Activated naive CD4-positive, alpha-beta T cell (primary cell): ENCODE data around the gene TNPO3.

Experiments used
- DNase-seq, 4 experiments: peaks; one replicate each; lab custom pipeline; 2025; lab: John Stamatoyannopoulos, UW

TNPO3 gene

DNA sequence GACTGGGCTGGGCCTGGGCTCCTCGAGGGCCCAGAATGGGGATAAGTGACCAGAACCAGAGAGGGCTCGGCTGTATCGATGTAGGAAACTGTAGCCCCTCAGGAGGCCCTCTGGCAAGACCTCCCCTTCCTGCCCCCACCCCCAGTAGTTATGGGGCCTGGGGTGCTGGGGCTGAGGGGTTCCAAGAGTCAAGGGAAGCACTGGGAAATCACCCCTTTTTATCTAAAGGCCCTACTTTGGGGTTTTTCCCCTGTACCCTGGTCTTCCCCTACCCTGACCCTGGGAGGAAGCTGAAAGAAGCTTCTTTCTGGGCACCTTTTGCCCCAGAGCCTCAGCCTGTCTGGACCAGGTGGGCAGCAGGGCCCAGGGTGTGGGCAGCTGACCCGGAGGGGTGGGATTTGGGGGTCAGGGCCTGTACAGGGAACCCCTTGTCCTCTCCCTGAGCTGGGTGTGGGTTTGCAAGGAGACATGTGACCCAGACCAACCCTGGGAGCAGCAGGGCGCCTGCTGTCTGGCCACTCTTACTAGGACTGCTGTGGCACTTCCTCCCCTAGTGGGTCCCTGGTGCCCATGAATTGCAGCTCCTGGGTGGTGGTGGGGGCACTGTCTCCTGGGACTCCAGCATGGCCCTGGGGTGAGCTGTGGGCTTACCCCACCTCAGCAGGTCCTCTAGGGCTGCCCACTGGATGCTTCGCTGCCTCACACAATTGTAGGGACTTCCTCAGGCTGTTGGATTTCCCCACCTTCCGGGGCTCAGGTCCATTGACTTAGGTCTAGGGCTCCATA is 115.6 kb downstream of the TNPO3 start:
- no peak for DNase-seq

- DNase-seq: no peak
Measured at GRCh38 chr7:128938544-128939074, 116.3 kb downstream of the TNPO3 start.

DNA sequence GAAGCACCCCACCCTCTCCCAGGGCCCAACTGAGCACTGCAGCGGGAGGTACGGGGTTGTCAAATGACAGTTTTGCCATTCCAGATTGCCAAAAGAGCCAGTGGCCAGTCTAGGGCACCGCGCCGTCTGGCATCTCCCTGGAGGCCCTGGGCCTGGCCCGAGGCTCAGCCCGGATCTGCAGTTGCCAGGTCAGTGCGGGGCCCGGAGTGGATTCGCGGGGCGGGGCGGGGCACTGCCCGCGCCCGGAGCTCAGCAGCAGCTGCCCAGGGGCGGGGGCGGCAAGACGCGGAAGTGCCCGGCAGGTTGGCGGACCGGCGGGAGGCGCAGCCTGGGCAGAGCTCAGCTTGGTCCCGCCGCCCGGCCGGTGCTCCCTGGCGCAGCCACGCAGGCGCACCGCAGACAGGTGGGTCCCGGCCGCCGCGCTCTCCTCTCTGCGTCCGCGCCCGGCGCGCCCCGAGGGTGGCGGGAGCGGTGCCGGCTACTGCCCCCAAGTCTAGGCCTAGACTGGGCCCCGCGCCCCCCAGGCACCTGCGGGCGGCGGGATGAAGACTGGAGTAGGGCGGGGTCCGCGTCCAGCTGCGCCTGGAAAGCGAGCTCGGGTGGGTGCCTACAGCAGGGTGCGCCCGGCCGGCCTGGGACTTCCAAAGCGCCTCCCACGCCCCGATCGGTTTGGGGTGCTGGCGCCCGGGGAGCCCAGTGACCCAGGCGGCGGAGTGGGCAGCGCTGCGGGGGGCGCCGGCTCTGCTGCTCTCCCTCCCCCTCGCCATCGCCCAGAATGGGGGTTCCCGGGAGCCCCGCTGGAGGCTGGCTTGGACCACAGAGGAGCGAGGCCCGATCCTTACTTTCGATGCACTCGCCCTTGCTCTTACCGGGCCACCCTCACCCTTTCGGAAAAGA is 117.0 kb downstream of the TNPO3 start, which contains the start of gene IRF5:
IRF5 (plus strand) TSS at position 281 of the 897 bp plus-strand sequence. CDS start 4,155 bp downstream, outside the sequence.
- no peak for DNase-seq

GRCh38 chr7:128937271-128937646 is 117.7 kb downstream of the TNPO3 start:
- no peak for DNase-seq

DNA sequence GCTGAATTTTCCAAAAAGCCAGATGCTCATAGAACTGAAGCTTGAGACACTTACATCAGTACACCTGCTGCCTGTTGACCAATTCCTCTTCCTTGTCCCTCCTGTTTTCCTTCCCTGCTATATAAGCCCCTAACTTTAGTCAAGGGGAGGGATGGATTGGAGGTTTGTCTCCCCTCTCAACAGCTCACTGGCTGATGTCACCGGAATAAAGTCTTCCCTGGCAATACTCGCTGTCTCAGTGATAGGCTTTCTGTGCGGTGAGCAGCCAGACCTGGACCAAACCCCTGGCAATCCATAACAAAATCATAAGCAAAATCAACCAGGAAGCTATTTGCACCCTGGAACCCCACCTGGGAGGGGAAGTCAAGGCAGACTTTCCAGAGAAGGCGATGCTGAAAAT is 118.1 kb downstream of the TNPO3 start:
- DNase-seq: no peak

GRCh38 chr7:128935342-128935730 is 119.6 kb downstream of the TNPO3 start:
- no peak for DNase-seq

DNA sequence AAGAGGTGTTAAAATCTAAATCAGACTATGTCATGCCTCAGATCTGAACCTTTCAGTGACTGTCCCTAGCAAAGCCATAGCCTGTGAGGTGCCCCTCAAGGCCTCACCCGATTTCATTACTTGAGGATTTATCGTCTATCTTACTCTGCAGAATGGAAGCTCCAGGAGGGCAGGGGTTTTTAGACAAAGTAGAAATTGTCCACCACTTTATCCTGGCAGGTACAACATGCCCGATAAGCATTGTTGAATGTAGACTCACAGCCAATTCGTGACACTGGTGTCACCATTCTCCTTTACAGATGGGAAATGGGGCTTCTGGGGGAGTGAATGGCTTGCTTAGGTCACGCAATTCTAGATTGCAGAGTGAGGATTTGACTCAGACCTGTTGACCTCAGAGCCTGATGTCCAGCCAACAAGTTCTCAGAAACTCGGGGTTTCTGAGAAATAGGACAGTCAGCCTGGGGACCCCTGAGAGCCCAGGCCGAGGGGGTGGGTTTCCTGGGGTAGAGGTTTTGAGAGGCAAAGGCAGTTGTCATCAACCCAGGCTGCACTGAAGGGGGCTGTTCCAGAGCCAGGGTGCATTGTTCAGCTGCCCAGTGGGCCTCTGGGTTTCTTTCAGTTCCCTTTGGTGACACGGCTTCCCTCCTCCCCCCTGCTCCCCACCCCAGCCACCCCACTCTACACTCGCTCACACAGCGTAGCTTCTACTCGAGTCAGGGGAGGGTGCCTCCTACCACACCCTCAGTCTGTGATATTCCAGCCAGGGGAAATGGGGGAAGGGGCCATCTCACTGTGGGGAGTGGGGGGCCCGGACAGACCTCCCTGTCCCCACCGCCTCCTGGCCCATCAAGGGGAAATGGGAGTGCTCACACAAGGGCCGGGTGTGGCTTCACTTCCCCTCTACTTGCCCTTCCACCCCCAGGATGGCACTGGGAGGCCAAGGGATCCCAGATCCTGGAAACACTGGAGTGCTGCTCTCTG is 120.3 kb downstream of the TNPO3 start:
- no peak for DNase-seq

- no peak for DNase-seq
Measured at GRCh38 chr7:128933180-128933891, 121.6 kb downstream of the TNPO3 start.

- DNase-seq: no peak
Measured at GRCh38 chr7:128932862-128933179, 122.1 kb downstream of the TNPO3 start.

- no peak for DNase-seq
Measured at GRCh38 chr7:128931965-128932861, 122.7 kb downstream of the TNPO3 start.

DNA sequence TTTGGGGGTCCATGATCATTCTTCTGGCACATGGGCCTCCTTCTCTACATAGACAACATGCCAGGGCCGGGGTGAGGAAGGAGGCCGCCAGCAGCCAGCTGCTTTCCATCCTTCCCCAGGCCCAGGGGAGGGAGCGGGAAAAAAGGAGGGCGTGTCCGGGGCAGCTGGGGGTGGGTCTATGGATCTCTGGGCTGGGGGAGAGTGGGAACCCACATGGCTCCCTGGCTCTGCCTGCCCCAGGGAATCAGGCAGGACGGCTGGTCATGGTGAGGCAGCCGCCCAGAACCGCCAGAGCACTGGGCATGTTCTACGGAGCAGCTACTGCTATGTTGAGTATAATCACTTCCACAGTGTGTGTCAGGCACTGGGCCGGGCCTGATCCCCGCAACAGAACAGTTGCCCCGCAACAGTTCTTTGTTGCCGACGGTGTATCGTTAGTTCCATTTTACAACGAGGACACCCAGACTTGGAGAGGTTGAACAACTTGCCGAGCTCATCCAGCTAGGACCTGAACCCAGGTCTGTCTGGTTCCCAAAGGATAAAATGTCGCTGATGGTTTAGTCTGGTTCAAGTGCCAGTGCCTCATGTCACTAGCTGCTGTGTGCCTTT is 123.6 kb downstream of the TNPO3 start:
- no peak for DNase-seq

DNA sequence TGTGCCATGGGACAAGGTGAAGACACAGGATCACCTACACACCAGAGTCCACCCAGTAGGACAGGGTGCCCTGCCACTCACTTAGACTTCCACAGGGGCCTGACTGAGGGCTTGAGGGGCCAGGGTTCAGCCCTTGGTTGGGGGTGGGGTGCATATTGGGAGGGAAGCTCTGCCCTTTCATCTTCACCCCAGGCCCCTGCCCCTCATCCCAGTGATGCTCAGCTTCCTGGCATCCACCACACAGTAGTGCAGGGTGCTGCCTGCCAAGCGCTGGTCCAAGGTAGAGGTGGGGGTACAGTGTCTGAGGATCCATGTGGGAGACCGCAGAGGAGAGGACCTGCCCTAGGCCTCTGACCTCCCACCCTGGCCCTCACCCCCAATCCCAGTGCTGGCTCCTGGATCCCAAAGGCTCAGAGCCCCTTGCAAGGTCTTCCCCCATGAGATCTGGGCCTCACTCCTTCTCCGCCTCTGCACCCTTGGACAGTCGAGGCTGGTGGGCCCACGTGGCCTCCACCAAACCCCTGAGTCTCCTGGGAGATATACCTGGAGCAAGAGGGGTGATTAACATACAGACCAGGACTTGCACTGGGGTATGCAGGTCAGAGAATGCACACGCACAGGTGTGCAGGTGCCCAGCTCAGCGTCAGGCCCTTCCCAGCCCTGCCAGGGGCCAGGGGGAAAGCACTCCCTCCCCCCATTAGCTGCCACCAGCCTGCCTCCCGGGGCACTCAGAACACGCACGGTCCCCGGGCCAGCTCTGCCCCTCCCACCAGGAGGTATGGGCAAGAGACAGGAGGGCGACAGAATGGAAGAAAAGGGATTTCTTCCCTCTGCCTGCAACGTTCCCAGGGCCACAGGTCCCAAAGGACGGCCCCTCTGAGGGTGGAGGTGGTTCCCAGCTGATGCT is 125.8 kb downstream of the TNPO3 start:
- DNase-seq: no peak

- no peak for DNase-seq
Measured at GRCh38 chr7:128928159-128928813, 126.6 kb downstream of the TNPO3 start.

- DNase-seq: no peak
Measured at GRCh38 chr7:128924707-128925588, 130.0 kb downstream of the TNPO3 start.

GRCh38 chr7:128923411-128923800 is 131.5 kb downstream of the TNPO3 start:
- DNase-seq: no peak

DNA sequence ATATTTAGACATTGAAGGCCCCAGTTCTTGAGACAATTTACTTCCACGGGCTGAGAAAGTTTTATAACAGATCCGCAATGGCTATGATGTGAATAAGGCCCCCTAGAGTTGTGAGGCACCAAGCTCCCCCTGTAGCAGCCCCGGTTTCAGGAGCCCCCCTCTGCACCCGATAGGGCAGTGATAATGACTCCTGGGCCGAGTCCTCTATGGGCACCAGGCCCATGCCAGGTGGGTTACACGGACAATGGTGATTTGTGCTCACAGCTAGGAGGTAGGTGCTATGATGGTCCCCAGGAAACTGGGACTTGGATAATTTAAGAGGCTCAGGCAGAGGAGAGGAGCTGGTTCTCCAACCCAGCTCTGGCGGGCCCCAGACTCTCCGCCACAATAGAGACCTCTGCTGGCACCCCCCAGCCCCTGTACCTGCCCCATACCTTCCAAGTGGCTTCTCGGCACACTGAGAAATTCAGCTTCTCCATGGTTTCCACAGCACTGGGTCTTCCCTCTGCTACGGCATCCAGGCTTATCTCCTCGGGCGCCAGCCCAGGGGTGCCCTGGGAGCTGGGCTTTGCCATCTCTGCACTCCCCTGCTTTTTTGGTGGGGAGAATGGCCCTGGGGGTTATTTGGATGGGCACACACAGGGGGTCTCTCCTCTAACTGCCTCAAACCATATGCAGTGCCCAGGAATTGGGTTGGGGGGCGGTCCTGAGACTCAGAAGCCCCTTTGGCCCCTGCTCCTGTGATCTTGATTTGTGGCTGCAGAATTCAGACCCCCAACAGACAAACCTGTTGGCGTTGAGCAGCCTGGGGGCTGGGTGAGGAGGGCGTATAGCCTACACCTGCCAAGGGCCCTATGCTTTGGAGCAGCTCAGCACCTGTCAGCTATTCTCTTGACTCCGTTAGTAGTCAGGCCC is 132.2 kb downstream of the TNPO3 start:
- no peak for DNase-seq
